Activated CD4-positive, alpha-beta T cell treated with anti-CD3 and anti-CD28 coated beads, Interleukin-2, amount 50 U/mL, for 1 hour (primary cell): ENCODE results near the gene FAXC.
"Not testable (repeated sequence)": the region's sequence is repeated elsewhere in the genome, so short reads cannot be mapped to it uniquely, and the experiment has no call there.

Source experiments
- DNase-seq: peaks from one replicate; pipeline ENCODE4 v3.0.0-alpha.2; 2020

FAXC gene

DNA sequence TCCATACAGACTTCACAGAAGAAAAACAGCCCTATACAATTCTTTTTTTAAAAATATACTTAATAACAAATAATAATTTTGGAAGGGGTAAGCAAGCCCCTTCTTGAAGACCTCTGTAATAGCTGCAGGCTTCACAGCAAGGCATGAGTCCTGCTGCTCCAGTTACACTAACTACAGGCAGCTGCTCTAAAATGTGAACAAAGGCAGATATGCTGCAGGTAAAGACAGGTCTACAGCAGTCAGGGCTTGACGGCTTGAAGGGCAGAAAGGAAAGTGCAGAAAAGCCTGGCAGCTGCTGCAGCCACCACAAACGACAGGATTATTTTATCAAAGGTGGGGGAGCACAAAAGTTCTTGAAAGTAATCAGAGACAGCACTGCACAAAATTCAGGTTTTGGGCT is 11.3 kb downstream of the FAXC start:
- no peak for DNase-seq

DNA sequence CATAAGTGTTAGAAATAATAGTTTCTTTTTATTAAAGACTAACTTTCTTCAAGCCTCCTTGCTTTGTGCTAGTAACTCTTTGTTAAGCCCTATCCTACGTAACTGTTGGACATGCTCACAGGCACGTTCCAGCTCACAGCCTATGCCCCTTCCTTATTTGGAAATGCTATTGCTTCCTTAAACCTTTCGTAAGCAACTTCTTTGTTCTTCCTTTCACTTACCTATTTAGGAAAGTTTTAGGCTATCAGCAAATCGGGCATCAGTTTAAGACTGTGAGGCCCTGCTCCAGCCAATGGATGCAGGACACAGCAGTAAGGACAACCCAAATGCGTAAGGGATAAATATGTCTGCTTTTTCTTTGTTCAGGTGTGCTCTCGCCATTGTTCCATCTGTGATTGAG is 14.2 kb downstream of the FAXC start:
- DNase-seq, result not testable (repeated sequence)

GRCh38 chr6:99334526-99335127 is 14.8 kb downstream of the FAXC start:
- DNase-seq, result no peak

- DNase-seq, result no peak
Observed at GRCh38 chr6:99333068-99333467, 16.4 kb downstream of the FAXC start.

GRCh38 chr6:99331531-99331930 is 17.9 kb downstream of the FAXC start:
- no peak for DNase-seq

DNA sequence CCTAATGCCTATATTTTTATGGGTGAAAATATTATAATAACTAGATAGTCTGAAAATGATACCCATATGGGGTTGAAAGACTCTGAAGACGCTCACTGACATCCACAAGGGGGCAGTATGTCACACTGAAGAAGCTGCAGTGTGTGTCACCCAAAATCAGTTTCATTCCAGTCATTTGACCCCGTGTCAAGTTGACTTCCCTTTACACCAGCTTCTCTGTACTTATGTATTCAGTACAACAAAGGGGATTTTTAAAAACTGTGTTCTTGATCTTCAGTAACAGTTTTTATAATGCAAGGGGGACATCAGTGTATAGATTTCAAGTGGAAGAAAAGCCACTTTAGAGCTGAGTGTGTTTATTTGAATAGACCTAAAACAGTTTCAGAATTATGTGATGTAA is 19.3 kb downstream of the FAXC start:
- peak; percentile 29 for DNase-seq

GRCh38 chr6:99324996-99325395 is 24.5 kb downstream of the FAXC start:
- no peak for DNase-seq

DNA sequence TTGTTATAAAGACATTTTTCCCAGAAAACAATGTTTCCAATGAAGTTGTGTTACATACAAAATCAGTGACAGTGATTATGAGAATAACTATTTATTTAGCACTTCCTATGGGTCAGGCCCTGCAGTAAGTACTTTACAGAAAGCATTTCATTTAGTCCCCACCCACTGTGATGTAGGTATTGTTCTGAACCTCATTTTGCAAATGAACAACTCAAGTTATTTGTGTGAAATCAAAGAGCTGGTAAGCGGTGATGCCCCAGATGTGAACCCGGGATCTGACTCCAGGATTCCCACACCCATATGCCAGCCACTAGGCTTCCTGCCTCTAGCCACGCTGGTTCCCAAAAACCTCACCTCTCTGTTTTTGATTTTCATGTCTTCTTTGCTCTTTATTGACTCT is 30.9 kb downstream of the FAXC start:
- no peak for DNase-seq

- DNase-seq, result no peak
Observed at GRCh38 chr6:99312354-99312753, 37.1 kb downstream of the FAXC start.

- no peak for DNase-seq
Observed at GRCh38 chr6:99310553-99310952, 38.9 kb downstream of the FAXC start.

DNA sequence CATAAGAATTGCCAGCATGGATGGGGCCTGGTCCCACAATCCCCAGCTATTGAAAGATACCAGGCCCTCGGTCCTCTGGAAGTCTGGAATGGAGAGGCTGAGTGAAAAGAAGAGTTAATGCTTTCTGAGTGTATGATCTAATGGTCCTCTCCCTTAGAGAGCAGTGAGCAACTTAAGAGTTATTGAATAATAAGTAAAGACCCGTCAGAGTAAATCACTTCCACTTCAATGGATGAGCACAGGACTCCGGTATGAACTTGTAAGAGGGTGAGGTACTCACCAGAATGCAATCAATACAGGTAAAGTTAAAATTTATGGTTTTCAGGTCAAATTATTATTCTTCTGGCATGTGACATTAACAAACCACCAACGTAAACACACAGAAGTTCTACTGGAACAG is 39.9 kb downstream of the FAXC start:
- no peak for DNase-seq

- DNase-seq, result no peak
Observed at GRCh38 chr6:99308788-99309187, 40.7 kb downstream of the FAXC start.

DNA sequence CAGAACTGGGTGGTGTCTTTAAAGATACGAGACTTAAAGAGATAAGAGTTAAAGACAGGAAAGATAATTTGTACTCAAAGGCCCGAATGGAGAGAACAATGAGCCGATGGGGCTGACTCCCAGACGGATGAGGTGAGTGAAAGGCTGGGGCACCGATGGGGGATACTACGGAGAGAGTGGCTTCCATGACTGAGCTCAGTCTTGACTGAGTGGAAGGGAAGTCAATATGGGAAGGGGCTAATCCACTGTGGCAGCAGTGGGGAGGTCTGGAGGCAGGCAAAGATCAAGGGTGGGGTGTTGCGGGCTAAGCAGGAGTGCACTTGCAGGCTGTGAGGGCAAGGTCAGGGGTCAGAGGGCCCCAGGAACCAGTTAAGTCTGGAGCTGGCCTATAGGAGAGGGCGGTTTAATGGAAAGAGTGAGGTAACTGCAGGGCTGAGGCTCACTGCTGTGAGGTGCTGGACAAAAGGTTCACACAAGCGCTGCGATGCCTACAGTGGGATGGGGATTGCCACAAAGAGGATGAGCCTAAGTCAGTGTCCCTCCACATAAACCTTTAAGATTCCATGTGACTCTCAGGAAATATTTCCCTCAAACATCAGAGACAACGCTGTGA is 42.1 kb downstream of the FAXC start:
- DNase-seq, result no peak

DNA sequence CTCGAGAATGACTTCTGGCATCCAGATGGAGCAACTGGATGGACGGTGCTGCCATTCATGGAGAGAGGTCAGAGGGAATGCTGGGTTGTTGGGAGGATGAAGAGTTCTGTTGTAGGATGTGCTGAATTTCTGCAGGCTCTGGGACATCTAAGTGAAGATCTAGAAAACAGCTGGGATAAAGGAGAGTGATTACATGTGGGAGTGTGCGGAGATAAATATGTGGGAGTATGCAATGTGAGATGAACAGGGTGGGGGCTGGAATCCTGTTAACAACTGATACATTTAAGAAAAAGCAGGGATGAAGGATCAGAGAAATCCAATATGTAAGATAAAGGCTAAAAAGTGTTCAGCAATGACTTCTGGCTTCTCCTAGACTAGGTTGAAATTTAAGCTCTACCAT is 43.1 kb downstream of the FAXC start:
- DNase-seq, result no peak

- no peak for DNase-seq
Observed at GRCh38 chr6:99305021-99305554, 44.4 kb downstream of the FAXC start.

DNA sequence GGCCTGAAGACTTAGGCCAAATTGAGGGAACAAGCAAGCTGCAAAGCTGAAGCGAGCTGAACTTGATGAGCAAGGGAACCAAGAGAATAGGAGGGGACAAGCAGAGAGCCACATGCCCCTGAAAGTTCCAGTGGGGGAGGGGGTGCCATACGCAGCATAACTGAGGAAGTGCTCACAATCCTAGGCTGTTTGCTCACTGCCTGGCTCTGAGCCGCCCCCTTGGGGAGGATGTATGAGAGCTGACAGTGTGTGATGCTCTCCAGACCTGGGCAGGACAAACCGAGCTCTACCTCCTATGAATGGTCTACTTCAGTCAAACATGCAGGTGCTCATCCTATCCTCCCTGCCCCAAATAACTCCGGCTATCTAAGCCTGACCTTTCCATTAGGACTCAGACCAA is 52.1 kb downstream of the FAXC start:
- DNase-seq, result no peak

- no peak for DNase-seq
Observed at GRCh38 chr6:99297006-99297405, 52.5 kb downstream of the FAXC start.

DNA sequence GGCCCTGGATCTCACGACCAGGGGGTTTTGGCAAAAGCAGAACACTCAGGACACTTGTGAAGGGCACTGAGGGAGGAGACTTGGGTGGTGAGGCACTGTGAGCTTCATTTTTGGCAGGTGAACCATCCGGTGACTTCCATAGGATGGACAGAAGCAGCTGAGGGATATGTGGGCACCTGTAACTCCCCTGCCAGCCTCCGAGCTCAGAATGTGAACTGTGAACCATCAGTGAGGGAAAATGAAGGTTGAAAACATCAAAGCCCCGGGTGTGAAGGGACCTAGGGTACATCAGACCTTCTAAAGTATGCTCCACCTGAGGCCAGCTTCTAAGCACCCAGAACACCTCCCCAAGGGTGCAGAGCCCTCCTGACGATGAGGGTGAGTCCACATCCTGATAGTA is 53.2 kb downstream of the FAXC start:
- no peak for DNase-seq

DNA sequence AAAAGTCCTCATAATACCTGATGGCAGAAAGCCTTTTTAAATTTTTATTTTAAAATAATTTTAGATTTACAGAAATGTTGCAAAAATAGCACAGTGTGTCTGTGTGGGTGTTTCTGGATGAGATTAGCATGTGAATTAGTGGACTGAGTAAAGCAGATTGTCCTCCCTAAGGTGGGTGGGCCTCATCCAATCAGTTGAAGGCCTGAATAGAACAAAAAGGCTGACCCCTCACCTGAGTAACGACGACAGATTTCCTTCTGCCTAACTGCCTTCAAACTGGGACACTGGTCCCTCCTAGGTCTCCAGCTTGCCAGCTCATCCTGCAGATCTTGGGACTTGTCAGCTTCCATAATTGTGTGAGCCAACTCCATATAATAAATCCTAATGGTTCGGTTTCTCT is 54.2 kb downstream of the FAXC start:
- no peak for DNase-seq

GRCh38 chr6:99294786-99295185 is 54.7 kb downstream of the FAXC start:
- no peak for DNase-seq

DNA sequence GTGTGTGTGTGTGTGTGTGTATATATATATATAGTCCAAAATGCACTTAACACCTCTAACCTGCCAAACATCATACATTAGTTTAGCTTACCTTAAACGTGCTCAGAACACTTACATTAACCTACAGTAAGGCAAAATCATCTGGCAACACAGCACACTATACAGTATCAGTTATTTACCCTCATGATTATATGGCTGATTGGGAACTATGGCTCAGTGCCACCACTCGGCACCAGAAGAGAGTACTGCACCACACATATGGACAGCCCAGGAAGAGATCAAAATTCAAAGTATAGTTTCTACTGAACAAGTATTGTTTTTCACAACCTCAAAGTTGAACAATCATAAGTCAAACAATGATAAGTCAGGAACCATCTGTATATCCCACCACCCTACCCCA is 59.8 kb downstream of the FAXC start:
- no peak for DNase-seq

GRCh38 chr6:99288668-99289067 is 60.8 kb downstream of the FAXC start:
- no peak for DNase-seq

- no peak for DNase-seq
Observed at GRCh38 chr6:99287523-99287922, 62.0 kb downstream of the FAXC start.

DNA sequence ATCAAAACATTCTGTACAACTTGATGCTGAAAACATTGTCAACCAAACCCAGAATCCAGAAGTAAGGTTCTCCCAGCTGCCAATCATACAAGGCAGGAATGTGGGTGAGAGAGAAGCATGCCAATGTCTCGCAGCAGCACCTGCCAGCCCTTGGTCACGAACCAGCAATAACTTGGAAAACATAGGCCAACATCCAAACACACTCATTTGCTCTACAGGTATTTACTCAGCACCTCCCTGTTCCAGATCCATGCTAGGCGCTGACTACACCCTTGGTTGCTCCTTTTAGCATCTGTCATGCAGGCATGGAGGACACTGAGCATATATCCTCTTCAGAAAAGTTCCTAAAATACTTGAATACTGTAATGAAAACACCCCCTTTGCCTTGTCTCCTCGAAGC is 63.6 kb downstream of the FAXC start:
- no peak for DNase-seq

DNA sequence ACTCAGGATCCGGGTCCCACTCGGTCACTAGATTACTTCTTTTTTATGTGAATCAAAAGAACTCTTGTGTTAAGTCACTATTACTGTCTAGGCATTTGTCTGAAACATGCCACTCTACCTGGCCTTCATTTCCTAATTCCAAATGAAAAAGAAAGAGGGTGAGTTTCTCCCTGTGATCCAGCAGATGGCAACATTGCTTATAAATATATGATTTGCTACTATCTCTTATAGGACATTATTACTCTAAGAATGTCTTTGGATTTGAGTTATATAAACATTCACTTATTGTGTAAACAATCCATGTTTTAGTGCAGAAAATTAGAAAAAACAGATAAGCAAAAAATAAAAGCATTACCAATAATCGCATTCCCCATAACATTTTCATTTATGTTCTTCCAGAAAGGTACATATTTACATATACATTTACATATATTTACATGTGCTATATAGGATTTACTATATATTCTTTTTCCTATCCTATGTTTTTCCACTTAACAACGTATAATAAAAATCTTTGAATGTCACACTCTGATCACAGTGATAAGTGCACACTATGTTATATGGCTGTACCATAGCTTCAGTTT is 66.9 kb downstream of the FAXC start:
- no peak for DNase-seq
